Thoracic aorta endothelial cell (primary cell): ENCODE data around the gene FRS2. TPM values are rescaled to one million over a fixed set of nuclear protein-coding genes. Genes with fewer than 3 reads are reported as not detected.

Experiments used
- small RNA-seq: library from RNA; depleted of rRNA; stranded (forward); fragments of <200 nt; gene quantifications from one replicate; pipeline ENCODE3, GENCODE V24; 2012
- total RNA-seq: library from RNA; depleted of rRNA; stranded (reverse); fragments of >200 nt; gene quantifications from 2 replicates; pipeline ENCODE4 v1.2.3, GENCODE V29; 2012

Gene FRS2, protein sequence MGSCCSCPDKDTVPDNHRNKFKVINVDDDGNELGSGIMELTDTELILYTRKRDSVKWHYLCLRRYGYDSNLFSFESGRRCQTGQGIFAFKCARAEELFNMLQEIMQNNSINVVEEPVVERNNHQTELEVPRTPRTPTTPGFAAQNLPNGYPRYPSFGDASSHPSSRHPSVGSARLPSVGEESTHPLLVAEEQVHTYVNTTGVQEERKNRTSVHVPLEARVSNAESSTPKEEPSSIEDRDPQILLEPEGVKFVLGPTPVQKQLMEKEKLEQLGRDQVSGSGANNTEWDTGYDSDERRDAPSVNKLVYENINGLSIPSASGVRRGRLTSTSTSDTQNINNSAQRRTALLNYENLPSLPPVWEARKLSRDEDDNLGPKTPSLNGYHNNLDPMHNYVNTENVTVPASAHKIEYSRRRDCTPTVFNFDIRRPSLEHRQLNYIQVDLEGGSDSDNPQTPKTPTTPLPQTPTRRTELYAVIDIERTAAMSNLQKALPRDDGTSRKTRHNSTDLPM
- total RNA-seq: 26.9 and 27.4 TPM in 2 replicates

GRCh38 chr12:69470189-69471075 is at the start of gene FRS2:
Gene FRS2, plus strand, starts transcription at chr12:69470388. Its CDS starts 98,643 bp downstream, at chr12:69569031.

DNA sequence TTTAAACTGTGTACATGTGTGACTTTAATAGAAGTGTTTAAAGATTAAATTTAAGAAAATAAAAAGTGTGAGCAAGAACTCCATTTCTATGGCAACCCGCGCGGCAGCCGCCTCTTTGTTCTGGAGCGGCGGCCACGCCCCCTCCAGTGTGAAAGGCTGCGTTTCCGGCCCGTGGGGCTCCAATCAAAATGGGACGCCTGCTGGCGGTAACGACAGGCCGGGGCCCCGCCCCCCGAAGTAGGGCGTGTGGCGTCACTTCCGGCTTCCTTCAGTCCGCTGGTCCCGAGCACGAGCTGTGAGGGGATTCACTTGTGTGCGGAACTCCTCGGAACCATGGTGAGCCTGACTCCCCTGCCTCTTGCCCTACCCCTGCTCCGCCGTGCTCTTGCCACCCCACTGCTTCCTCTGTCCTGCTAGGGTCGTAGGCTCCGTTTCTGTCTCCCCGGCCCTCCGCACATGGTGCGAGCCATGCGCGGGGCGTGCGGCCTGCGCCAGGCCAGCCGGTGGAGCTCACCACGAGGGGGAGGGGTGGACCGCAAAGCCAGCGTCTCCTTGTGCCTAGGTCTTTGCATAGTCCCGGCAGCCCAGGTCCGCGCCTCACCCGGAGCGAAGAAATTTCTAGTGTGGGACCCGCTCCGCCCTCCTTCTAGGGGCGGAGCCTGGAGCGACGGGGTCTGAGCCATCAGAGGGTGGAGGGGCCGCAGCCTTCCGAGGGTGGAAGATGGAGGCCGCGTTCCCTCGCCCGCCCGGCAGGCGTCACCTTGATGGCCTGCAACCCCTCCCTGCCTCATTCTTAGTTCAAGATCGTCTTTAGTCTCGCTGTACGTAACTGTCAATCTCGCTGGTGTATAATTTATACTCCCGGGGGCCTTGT is 115.2 kb downstream of the FRS2 start, which contains the start of gene CCT2:
CCT2 (plus strand) TSS at position 271 of the 874 bp plus-strand sequence; CDS start at position 334, 63 bp downstream.

DNA sequence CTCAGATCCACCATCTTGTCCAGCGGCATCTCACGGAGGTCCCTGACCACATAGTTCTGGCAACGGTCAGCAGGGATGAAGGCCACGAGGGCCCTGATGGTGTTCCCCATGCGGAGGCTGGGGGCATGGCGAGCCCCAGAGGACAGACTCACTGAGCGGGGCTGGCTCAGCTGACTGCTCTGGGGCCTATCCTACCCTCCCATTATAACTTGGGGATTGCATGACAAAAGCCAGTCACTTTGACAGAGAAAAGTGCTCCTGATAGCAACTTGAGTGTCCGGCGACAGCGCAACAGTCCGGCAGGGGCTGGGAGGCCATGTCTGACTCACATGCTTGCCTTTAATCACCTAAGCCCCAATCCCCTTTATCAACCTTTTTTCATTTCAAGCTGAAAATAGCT is 140.5 kb downstream of the FRS2 start, which contains the start of gene LRRC10:
LRRC10 (minus strand) TSS at position 179 of the 400 bp plus-strand sequence; CDS start at position 110, 69 bp downstream.

Small RNA genes lying within 50 kb of the gene (small RNA-seq; reads per million reads assigned to genes)
- not detected for gene MIR3913-1

Other genes with a start within 250 kb of the FRS2 start
- gene CPSF6, start 230.8 kb upstream of the FRS2 start, total RNA-seq: 43.4 and 50.0 TPM in 2 replicates
- not detected in 2 replicates for gene LYZ, start 122.0 kb upstream of the FRS2 start, total RNA-seq
- 31.8 and 44.4 TPM in 2 replicates for gene YEATS4, start 110.6 kb upstream of the FRS2 start, total RNA-seq
- gene CCT2, start 115.1 kb downstream of the FRS2 start, total RNA-seq: 430 and 444 TPM in 2 replicates
- not detected in 2 replicates for gene LRRC10, start 140.5 kb downstream of the FRS2 start, total RNA-seq
- 0.07 and 0.13 TPM in 2 replicates for gene BEST3, start 228.9 kb downstream of the FRS2 start, total RNA-seq